ENCODE results near the gene RNU6-7. TPM values are rescaled to one million over a fixed set of nuclear protein-coding genes. Genes with fewer than 3 reads are reported as not detected.

The RNU6-7 gene
- polyA plus RNA-seq: not detected
- long read RNA-seq, donor 1: 0 reads
- long read RNA-seq, donor 2: 0 reads
- long read RNA-seq, donor 3: 0 reads
- long read RNA-seq, donor 4: 0 reads
- long read RNA-seq, donor 5: 0 reads
- long read RNA-seq, donor 6: 0 reads
- long read RNA-seq, donor 7: 0 reads
- long read RNA-seq, donor 8: 0 reads
- long read RNA-seq, donor 9, partial matches to known transcripts: 0 of 1 reads
- long read RNA-seq, donor 9, other reads (novel, unspliced or antisense): 0 of 1 reads
- long read RNA-seq, donor 10: 0 reads
- long read RNA-seq, donor 11: 0 reads

DNA sequence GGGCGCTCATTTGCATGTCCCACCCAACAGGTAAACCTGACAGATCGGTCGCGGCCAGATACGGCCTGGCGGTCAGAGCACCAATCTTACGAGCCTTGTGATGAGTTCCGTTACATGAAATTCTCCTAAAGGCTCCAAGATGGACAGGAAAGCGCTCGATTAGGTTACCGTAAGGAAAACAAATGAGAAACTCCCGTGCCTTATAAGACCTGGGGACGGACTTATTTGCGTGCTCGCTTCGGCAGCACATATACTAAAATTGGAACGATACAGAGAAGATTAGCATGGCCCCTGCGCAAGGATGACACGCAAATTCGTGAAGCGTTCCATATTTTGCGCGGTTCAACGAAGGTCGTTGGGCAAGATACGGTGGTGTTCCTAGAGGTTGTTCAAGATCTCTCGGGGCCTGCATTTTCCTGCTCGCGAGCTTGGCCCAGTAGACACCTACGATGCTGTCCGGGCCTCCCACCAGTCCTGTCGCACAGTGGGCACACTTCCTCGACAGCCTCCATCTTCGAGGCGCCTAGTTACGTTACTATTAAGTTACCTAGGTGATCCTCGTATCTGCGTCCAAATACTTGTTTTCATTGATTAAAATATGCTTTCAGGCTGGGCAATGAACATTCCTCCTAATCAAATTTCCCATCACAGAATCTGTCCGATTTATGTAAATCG lies at the start of gene RNU6-7:
RNU6-7 (plus strand) TSS at position 230 of the 675 bp plus-strand sequence.
- DNase-seq: peak in 1 of 2 donors; percentile 80
- Histone ChIP-seq H3K27ac (ENCODE audit: low read length) (peak within 1 kb of the TSS; percentile 88), H3K4me1 (ENCODE audit: control insufficient read depth, insufficient read depth, low read length) (peaks cover 13% of the 10 kb centered on the region), H3K27me3 (ENCODE audit: control insufficient read depth, insufficient read depth, low read length) (no peaks in the 10 kb centered on the region), H3K36me3 (ENCODE audit: control insufficient read depth, insufficient read depth, low read length) (no peaks in the 10 kb centered on the region), H3K4me3 (ENCODE audit: low read length) (peak within 1 kb of the TSS; percentile 68), H3K9me3 (ENCODE audit: control insufficient read depth, low read depth, low read length) (no peaks in the 10 kb centered on the region)
- WGBS (ENCODE audit: insufficient coverage, low lambda C conversion rate): no CpG with 5 or more reads among the region's 40 CpGs

DNA sequence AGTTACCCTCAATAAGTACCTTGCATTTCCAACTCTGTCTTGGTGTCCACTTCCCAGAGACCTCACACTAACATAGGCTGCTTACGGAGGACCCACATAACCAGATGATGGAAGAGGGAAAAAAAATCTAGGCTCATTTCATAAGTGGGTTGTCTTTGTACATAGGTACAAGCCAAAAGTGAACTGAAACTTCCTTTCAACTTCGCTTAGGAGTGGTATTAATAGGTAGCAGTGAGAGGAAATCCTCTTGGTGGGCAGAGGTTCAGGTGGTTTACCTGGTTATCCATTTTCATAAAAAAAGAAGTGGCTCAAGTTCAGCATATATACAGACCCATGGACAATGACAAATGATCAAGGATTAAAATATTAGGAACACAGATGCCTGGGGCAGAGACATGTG lies 35.8 kb upstream of the RNU6-7 start:
- no CpG with 5 or more reads among the region's 2 CpGs for WGBS (ENCODE audit: insufficient coverage, low lambda C conversion rate)

DNA sequence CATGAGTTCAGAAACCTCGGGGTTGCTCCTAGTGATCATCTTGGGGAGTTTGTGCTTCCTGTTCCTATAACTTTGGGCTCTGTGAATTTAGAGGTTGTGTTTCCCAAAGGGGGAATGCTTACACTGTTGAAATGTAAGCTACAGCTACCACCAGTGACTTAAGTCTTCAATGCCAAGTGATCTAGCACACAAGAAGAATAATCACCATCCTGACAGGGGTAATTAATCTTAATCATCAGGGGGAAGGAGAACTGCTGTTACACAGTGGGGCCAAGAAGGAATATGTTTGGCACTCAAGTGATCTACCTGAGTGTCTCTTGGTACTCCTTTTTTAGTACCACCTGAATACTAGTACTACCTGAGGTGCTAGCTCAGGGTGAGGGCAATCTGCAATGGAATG lies 34.9 kb upstream of the RNU6-7 start:
- DNase-seq: no peak
- H3K27me3 ChIP-seq (ENCODE audit: control insufficient read depth, insufficient read depth, low read length): no peaks in the 10 kb centered on the region
- H3K27ac ChIP-seq (ENCODE audit: low read length): no peak overlapping the region
- no peaks in the 10 kb centered on the region for H3K9me3 ChIP-seq (ENCODE audit: control insufficient read depth, low read depth, low read length)
- H3K4me1 ChIP-seq (ENCODE audit: control insufficient read depth, insufficient read depth, low read length): no peaks in the 10 kb centered on the region
- WGBS (ENCODE audit: insufficient coverage, low lambda C conversion rate): no CpG with 5 or more reads among the region's 1 CpG
- no peak overlapping the region for H3K4me3 ChIP-seq (ENCODE audit: low read length)
- H3K36me3 ChIP-seq (ENCODE audit: control insufficient read depth, insufficient read depth, low read length): no peaks in the 10 kb centered on the region

More for the DNA sequence above, 35.8 kb upstream of the RNU6-7 start:
- Histone ChIP-seq H3K27me3 (ENCODE audit: control insufficient read depth, insufficient read depth, low read length) (no peaks in the 10 kb centered on the region), H3K36me3 (ENCODE audit: control insufficient read depth, insufficient read depth, low read length) (no peaks in the 10 kb centered on the region), H3K27ac (ENCODE audit: low read length) (no peak overlapping the region), H3K9me3 (ENCODE audit: control insufficient read depth, low read depth, low read length) (no peaks in the 10 kb centered on the region), H3K4me3 (ENCODE audit: low read length) (no peak overlapping the region), H3K4me1 (ENCODE audit: control insufficient read depth, insufficient read depth, low read length) (no peaks in the 10 kb centered on the region)
- no peak for DNase-seq

DNA sequence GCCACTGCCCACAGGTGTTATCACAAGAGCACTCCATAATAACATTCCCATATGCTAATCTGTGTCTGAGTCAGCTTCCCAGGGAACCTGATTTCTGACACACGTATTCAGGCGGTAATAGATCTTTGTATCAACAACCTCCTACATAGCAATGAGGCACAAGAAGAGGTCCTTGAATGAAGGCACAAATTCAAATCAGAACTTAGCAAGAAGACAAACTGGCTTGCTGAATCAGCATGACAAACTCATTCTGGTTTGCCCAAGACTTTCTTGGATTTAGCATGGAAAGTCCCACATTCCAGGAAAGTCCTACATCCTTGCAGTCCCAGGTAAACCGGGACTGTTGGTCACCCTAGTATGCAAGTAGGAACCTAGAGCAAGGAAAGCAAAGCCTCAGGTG lies 33.9 kb upstream of the RNU6-7 start:
- no peaks in the 10 kb centered on the region for H3K4me1 ChIP-seq (ENCODE audit: control insufficient read depth, insufficient read depth, low read length)
- no peak overlapping the region for H3K27ac ChIP-seq (ENCODE audit: low read length)
- H3K27me3 ChIP-seq (ENCODE audit: control insufficient read depth, insufficient read depth, low read length): no peaks in the 10 kb centered on the region
- H3K9me3 ChIP-seq (ENCODE audit: control insufficient read depth, low read depth, low read length): no peaks in the 10 kb centered on the region
- H3K36me3 ChIP-seq (ENCODE audit: control insufficient read depth, insufficient read depth, low read length): no peaks in the 10 kb centered on the region
- no CpG with 5 or more reads among the region's 3 CpGs for WGBS (ENCODE audit: insufficient coverage, low lambda C conversion rate)
- DNase-seq: no peak
- no peak overlapping the region for H3K4me3 ChIP-seq (ENCODE audit: low read length)

DNA sequence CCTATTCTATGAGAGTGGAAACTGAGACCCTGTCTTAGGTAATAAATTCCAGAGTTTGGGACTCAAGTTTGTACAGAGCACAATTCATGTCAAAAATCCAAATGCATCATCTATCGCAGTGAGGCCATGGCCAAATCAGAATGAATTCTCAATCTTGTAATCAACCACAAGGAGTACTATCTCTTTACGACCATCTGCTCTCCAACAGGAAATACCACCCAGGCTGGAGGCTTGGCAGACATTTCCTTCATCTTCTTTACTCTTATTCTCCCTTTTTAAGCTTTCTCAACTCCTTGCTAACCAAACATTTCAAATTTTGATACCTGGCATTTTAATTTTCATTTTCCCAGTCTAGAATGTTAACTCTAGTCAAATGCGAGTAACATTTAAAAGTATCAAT lies 32.7 kb upstream of the RNU6-7 start:
- H3K9me3 ChIP-seq (ENCODE audit: control insufficient read depth, low read depth, low read length): no peaks in the 10 kb centered on the region
- H3K27me3 ChIP-seq (ENCODE audit: control insufficient read depth, insufficient read depth, low read length): no peaks in the 10 kb centered on the region
- no peak for DNase-seq
- WGBS (ENCODE audit: insufficient coverage, low lambda C conversion rate): 76% methylated on average over 3 of the region's 3 CpGs
- H3K4me1 ChIP-seq (ENCODE audit: control insufficient read depth, insufficient read depth, low read length): no peaks in the 10 kb centered on the region
- H3K4me3 ChIP-seq (ENCODE audit: low read length): no peak overlapping the region
- no peak overlapping the region for H3K27ac ChIP-seq (ENCODE audit: low read length)
- H3K36me3 ChIP-seq (ENCODE audit: control insufficient read depth, insufficient read depth, low read length): no peaks in the 10 kb centered on the region

DNA sequence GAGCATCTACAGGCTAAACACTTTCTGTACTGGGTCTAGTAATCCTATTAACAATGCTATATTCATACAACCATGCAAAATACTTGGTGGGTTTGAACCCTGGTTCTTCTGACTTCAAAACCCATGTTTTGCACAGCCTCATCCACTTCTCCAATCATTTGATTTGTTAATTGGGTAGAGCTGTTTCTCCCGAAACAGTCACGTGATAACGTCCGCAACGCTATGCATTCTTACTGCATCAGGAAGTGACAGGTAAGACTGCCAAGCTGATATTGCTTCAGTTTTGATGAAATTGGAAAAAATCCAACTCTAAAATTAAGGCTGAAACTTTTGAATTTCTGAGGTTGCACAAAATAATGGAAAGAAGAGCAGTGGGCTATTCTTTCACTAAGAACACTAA lies 30.4 kb upstream of the RNU6-7 start:
- 97% methylated on average over 5 of the region's 5 CpGs for WGBS (ENCODE audit: insufficient coverage, low lambda C conversion rate)

DNA sequence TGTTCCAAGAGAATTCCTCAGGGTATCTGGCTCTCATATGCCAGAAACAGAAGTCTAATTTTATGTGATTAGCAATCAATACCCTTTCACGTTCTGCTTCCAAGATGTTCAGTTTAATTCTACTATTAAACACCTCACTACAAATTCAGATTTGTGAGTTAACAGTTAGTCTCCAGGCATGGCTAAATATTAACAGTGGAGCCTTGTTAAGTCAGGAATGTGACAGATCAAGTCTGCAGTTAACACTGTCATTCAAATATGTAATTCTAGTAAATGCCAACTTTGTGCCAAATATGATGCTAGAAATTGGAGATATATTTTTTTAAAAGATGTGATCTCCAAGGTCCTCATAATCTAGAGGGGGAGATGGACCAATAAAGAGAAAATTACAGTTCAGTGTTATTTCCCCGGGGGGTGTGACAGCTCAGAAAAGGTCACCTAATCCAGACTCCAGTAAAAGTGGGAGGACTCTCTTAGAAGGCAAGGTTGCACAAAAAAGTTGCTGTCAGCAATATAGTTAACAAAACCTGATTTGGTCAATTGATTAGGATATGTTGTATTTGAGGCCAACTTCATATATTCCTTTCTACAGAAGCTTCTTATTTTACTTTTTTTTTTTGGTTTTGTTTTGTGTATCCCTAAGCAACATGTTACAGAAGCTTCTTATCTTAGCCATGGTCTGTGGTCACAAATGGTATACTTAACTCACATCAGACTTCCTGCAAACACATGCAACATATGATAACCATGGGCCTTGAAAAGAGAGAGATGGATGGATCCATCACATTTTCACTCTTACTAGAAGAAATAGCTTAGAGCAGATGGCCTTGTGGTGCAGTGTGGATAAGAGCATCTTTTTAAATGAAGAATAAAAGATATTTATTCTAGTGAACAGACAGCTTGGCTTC lies 18.4 kb upstream of the RNU6-7 start:
- H3K4me1 ChIP-seq (ENCODE audit: control insufficient read depth, insufficient read depth, low read length): peaks cover 4% of the 10 kb centered on the region
- no CpG with 5 or more reads among the region's 2 CpGs for WGBS (ENCODE audit: insufficient coverage, low lambda C conversion rate)
- no peak for DNase-seq
- H3K27me3 ChIP-seq (ENCODE audit: control insufficient read depth, insufficient read depth, low read length): no peaks in the 10 kb centered on the region
- H3K9me3 ChIP-seq (ENCODE audit: control insufficient read depth, low read depth, low read length): peaks cover 11% of the 10 kb centered on the region
- H3K27ac ChIP-seq (ENCODE audit: low read length): no peak overlapping the region
- H3K4me3 ChIP-seq (ENCODE audit: low read length): no peak overlapping the region
- no peaks in the 10 kb centered on the region for H3K36me3 ChIP-seq (ENCODE audit: control insufficient read depth, insufficient read depth, low read length)

More for the DNA sequence above, 30.4 kb upstream of the RNU6-7 start:
- no peak for DNase-seq
- Histone ChIP-seq H3K27ac (ENCODE audit: low read length) (no peak overlapping the region), H3K9me3 (ENCODE audit: control insufficient read depth, low read depth, low read length) (no peaks in the 10 kb centered on the region), H3K27me3 (ENCODE audit: control insufficient read depth, insufficient read depth, low read length) (no peaks in the 10 kb centered on the region), H3K4me1 (ENCODE audit: control insufficient read depth, insufficient read depth, low read length) (no peaks in the 10 kb centered on the region), H3K4me3 (ENCODE audit: low read length) (no peak overlapping the region), H3K36me3 (ENCODE audit: control insufficient read depth, insufficient read depth, low read length) (no peaks in the 10 kb centered on the region)

DNA sequence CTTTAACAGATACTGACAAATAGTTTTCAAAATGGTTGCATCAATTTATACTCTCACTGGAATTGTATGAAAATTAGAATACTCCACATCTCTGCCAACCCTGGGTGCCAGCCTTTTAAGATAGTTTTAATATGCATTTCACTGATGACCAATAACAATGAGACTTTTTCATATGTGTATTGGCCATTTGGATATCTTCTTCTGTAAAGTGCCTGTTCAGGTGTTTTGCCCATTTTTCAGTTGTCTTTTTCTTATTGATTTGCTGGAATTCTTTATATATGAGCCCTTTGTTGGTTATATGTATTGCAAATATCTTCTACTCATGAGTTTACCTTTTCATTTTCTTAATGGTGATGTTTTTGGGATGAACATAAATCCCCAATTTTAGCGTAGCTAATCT lies 16.7 kb upstream of the RNU6-7 start:
- peaks cover 6% of the 10 kb centered on the region for H3K9me3 ChIP-seq (ENCODE audit: control insufficient read depth, low read depth, low read length)
- DNase-seq: no peak
- H3K4me3 ChIP-seq (ENCODE audit: low read length): no peak overlapping the region
- H3K27me3 ChIP-seq (ENCODE audit: control insufficient read depth, insufficient read depth, low read length): no peaks in the 10 kb centered on the region
- no peaks in the 10 kb centered on the region for H3K36me3 ChIP-seq (ENCODE audit: control insufficient read depth, insufficient read depth, low read length)
- H3K4me1 ChIP-seq (ENCODE audit: control insufficient read depth, insufficient read depth, low read length): peaks cover 4% of the 10 kb centered on the region
- 100% methylated on average over 1 of the region's 1 CpG for WGBS (ENCODE audit: insufficient coverage, low lambda C conversion rate)
- no peak overlapping the region for H3K27ac ChIP-seq (ENCODE audit: low read length)

DNA sequence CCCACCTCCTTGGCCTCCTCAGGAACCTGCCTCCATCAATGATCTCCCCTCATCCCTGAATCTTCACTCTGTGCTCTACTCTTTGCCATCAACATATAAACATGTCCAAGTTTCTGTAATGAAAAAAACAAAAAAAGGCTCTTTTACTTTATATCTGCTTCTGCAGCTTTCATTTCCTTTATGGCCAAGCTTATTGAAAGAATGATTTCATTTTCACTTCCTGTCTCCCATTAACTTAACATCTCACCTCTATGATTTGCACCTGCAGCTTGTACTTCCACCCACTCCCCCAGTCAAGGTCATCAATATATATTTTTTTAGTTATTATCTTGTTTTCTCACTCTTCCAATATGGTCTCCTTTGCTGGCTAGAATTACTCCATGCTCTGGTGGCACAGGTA lies 15.6 kb upstream of the RNU6-7 start:
- Histone ChIP-seq H3K4me3 (ENCODE audit: low read length) (no peak overlapping the region), H3K27ac (ENCODE audit: low read length) (no peak overlapping the region), H3K9me3 (ENCODE audit: control insufficient read depth, low read depth, low read length) (peaks cover 5% of the 10 kb centered on the region), H3K27me3 (ENCODE audit: control insufficient read depth, insufficient read depth, low read length) (no peaks in the 10 kb centered on the region), H3K36me3 (ENCODE audit: control insufficient read depth, insufficient read depth, low read length) (no peaks in the 10 kb centered on the region), H3K4me1 (ENCODE audit: control insufficient read depth, insufficient read depth, low read length) (peaks cover 4% of the 10 kb centered on the region)
- no peak for DNase-seq

DNA sequence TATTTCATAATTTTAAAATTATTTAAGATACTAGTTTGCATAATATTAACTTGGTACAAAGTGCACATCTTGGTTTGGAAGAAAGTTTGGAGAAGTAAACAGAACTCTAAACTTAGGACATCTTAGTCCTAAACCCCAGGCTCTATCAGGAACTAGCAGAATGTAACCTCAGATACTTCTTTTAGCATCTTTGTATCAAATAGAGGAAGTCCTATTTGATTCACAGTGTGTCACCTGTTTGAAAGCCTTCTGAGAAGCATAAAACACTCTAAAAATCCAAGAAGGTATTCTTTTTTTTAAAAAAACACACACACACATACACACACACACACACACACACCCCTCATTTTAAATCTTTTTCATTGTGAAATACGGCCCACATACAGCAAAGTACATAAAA lies 12.0 kb upstream of the RNU6-7 start:
- Histone ChIP-seq H3K4me1 (ENCODE audit: control insufficient read depth, insufficient read depth, low read length) (no peaks in the 10 kb centered on the region), H3K27ac (ENCODE audit: low read length) (no peak overlapping the region), H3K36me3 (ENCODE audit: control insufficient read depth, insufficient read depth, low read length) (no peaks in the 10 kb centered on the region), H3K9me3 (ENCODE audit: control insufficient read depth, low read depth, low read length) (peaks cover 5% of the 10 kb centered on the region), H3K27me3 (ENCODE audit: control insufficient read depth, insufficient read depth, low read length) (no peaks in the 10 kb centered on the region), H3K4me3 (ENCODE audit: low read length) (no peak overlapping the region)
- DNase-seq: no peak
- no CpG with 5 or more reads among the region's 1 CpG for WGBS (ENCODE audit: insufficient coverage, low lambda C conversion rate)

All from large intestine (tissue), 12 donors.